C4-2B (cell line): ENCODE data around the gene ABRACL.
"Not testable (repeated sequence)": the region's sequence is repeated elsewhere in the genome, so short reads cannot be mapped to it uniquely, and the experiment has no call there.

Experiments used
- ZFX ChIP-seq: fragments of 450-650 bp; IDR thresholded peaks from 2 replicates; pipeline ENCODE4 v1.6.1; 2017
- TF ChIP-seq, protein P1 (sequence below): fragments of 450-650 bp; conservative IDR thresholded peaks from 2 replicates; pipeline ENCODE4 v1.5.1; 2017; ENCODE audit warnings: mild to moderate bottlenecking

DNA sequence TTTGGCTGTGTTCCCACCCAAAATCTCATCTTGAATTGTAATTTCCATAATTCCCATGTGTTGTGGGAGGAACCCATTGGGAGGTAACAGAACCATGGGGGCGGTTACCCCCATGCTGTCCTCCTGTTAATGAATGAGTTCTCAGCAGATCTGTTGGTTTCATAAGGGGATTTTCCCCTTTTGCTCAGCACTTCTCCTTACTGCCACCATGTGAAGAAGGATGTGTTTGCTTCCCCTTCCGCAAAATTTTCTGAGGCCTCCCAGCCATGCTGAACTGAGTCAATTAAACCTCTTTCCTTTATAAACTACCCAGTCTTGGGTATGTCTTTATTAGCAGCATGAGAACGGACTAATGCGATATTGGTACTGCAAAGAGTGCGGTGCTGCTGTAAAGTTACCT, 35.6 kb upstream of the ABRACL start:
- TF ChIP-seq, protein P1, sequence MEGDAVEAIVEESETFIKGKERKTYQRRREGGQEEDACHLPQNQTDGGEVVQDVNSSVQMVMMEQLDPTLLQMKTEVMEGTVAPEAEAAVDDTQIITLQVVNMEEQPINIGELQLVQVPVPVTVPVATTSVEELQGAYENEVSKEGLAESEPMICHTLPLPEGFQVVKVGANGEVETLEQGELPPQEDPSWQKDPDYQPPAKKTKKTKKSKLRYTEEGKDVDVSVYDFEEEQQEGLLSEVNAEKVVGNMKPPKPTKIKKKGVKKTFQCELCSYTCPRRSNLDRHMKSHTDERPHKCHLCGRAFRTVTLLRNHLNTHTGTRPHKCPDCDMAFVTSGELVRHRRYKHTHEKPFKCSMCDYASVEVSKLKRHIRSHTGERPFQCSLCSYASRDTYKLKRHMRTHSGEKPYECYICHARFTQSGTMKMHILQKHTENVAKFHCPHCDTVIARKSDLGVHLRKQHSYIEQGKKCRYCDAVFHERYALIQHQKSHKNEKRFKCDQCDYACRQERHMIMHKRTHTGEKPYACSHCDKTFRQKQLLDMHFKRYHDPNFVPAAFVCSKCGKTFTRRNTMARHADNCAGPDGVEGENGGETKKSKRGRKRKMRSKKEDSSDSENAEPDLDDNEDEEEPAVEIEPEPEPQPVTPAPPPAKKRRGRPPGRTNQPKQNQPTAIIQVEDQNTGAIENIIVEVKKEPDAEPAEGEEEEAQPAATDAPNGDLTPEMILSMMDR, result not testable (repeated sequence)
- not testable (repeated sequence) for TF ChIP-seq ZFX
